T-helper 2 cell treated with Interferon-gamma antibody and Interleukin-4, amounts not matched to agents 100 ng/mL and 5 ng/mL, for 36 hours (primary cell): Measurements from ENCODE around the gene DEDD2. TPM values are rescaled to one million over a fixed set of nuclear protein-coding genes. Genes with fewer than 3 reads are reported as not detected.

ENCODE experiments used
- intact Hi-C: fragments of 100-400 bp; cut with micrococcal nuclease; formaldehyde crosslinking; loops from one replicate; pipeline ENCODE4 v1.15.1; 2023
- total RNA-seq: library from RNA; stranded (reverse); gene quantifications from 2 replicates; pipeline ENCODE4 v1.2.3, GENCODE V29; 2022

DEDD2 gene
- total RNA-seq, 1 donor from 2014 or later, result 40.3 TPM

DNA sequence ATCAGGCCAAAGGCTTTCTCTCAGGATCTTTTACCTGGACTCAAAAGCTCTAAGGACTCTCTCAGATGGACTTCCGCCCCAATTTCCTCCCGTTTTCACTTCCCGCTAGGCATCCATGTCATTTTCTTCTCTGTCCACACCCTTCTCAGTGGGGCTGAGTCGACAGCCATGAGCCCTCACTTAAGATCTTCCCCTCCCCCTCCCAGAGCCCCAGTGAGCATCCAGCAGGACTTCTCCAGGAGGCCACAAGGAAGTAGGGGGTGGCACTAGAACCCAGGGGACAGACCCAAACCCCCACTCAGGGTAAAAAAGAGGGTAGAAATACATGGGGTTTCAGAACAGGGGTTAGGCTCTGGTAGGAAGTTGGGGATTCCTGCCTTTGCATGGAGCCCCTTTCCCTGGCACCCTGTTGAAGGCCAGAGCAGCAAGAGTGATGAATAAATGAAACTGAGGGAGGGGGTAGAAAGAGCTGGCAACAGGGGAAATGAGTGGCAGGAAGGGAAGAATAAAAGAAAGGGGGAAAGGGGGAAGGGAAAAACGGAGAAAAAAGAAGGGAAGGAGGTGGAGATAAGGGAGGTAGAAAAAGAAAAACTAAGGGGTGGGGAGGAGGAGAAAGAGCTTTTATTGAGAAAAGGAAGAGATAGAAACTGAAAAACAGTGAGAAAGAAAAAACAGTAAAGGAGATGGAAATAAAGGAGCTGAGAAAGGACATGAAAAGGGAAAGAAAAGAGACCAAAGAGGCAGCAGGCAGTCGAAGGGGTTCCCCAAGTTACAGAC lies 42.3 kb downstream of the DEDD2 start:
- intact Hi-C loops, result loop anchor here (5.0 kb wide), 1 partner anchor 107 kb away; no protein-coding TSS in a partner anchor

DNA sequence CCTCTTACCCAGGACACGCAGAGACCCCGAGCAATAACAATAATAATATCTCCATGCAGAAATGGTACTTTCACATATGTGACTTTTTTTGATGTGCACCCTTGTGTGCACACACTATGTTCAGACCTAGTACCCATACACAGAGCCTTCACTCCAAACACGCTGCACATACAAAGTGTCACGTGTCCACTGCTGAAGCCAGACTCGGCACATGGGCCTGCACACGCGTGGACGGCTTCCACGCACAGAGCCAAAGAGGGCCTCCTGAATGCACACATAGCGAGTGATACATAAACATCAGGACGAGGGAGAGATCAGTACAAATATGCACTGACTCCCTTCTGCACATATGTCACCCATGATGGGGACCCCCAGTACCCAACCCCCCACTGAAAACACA lies 43.3 kb downstream of the DEDD2 start:
- intact Hi-C loops, result no loop called here

DNA sequence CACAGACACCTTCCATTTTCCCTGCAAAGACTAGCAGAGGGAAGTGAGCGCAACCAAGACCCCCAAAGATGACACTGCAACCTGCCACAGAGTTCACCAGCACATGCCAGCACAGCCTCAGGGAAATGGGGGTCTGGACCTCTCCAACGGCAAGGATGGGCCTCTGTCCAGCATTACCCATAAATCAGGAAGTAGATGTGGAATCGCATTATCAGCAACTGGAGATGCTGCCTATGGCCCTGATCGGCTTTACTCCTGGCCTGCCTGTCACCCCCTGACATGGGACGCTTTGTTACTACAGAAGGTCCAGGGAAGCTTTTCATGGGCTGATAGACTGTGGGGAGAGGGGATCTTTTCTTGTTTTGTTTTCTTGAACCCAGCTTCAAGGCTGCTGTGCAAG lies 43.8 kb downstream of the DEDD2 start:
- intact Hi-C loops, result no loop called here

- intact Hi-C loops, result no loop called here
Measured at GRCh38 chr19:42172261-42172660, 45.2 kb downstream of the DEDD2 start.

DNA sequence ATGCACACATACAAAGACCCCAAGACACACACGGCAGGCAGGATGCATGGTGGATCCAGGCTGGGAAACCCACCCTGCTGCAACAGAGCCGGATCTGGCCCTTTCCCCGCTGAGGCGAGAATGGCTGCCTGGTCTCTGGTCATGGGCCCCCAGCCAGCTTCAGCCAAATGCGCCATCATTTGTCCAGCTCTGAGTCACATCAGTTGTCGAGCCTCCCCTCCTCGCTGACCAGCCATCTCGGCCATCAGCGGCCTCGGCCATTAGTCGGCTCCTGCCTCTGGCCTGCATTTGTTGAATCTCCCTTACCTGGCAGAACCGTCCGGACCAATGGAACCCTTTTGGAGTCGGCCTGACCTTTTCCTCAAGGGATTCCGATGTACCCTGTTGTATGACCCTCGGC lies 46.8 kb downstream of the DEDD2 start:
- intact Hi-C loops, result no loop called here

GRCh38 chr19:42169486-42170413 lies 47.7 kb downstream of the DEDD2 start:
- intact Hi-C loops, result no loop called here

- intact Hi-C loops, result no loop called here
Measured at GRCh38 chr19:42168206-42168605, 49.3 kb downstream of the DEDD2 start.

DNA sequence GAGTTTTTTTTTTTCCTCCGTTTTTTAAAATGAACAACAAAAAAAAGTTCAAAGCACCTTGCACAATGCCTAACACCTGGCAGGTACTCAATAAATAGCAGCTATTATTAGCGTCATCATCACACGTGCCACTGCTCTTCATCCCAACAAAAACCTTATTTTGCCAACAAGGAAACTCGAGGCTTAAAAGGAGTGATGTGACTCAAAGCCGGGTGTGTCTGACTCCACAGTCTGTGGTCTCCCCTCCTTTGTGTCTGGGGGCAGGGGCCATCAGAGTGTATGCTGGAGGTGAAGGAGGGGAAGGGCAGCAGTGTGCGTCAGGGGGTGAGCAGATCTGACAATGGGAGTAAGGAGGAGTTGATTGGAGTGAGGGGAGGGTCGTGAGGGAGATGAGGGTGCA lies 51.2 kb downstream of the DEDD2 start:
- intact Hi-C loops, result no loop called here

DNA sequence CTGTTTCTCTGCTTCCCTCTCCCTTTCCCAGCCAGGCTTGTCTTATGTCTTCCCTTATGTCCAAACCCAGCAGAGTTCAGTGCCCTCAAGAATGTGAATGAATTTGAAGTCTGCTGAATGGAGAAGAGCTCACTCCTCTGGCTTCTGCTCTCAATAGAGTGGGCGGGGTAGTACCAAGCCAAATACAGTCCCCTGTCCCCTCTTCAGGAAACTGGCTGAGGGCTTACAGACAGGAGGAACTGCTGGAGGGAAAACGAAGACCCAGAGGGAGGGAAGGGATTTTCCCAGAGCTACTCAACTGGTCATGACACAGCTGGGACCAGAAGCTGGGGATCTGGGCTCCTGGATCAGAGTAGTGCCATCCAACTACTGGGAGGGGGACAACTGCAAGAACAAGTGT lies 52.3 kb downstream of the DEDD2 start:
- intact Hi-C loops, result no loop called here

- intact Hi-C loops, result no loop called here
Measured at GRCh38 chr19:42161616-42162263, 55.7 kb downstream of the DEDD2 start.

GRCh38 chr19:42159942-42160341 lies 57.5 kb downstream of the DEDD2 start:
- intact Hi-C loops, result no loop called here

DNA sequence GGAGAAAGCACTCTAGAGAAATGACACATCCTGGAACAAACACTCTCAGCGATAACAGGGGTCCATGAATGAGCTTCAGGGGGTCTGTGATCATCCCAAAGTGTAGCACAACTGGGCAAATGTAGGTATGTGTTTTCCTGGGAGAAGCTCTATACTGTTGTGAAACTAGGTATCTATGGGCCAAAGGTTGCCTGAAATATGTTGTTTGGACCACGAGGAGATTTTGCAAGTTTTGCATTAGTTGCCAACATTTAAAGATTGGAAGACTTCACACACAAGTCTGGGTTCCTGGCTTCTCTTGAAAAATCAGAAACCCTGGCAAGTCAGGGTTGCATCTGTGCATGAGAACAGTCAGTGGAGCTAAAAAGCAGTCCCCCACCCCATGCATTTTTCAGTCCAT lies 58.6 kb downstream of the DEDD2 start:
- intact Hi-C loops, result no loop called here

- intact Hi-C loops, result no loop called here
Measured at GRCh38 chr19:42156571-42156970, 60.9 kb downstream of the DEDD2 start.

DNA sequence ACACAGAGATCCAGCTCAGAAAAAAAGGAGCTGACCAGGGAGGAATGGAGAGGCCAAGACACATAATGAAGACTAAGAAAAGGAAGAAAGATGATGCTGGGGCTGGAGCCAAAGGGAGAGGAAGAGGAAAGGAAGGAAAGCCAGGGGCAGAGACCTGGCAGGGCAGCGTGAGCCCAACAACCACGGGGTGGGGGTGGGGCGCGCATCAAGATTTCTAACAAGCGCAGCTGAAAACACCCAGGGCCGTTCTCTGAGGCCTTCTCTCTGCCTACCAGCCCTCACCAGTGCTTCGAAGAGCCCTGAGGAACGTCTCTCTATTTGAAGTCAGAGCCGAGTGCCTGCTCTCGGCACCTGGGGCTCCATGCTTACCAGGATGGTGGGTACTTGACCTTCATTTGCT lies 61.7 kb downstream of the DEDD2 start:
- intact Hi-C loops, result no loop called here

DNA sequence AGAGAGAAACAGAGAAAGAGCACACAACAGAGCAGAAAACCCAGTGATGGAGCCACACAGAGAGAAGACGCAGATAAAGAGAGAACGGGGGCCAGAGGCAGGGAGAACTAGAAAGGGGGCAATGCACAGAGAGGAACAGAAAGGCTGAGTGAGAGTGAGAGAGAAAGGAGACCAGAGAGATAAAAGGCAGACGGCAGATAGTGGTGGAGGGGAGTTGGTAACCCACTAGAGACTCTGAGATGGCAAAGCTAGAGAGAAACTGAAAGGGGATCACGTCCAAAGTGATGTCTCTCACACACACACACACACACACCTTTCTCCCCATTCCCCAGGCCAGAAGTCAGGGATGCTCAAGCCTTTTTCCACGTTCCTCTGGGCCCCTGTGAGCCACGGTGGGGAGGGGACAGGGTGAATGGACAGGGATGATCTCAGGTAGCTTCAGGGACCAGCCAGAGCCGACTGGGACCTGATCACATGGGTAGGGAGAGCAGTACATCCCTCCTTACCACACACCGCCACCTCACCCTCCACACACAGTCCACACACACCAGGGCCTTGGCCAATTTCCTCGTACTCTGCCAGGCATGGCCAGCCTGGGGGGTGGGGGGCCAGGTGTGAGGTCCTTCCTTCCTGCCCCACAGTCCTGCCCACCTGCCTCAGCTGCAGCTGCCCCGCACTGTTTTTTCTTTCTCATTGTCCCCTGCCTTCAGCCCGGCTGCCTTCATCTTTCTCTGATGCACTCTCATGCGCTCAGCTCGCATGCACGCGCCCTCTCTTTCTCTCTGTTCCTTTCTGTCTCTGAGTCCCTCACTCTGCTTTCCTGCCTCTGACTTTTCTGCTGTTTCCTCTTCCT lies 62.8 kb downstream of the DEDD2 start:
- intact Hi-C loops, result no loop called here

DNA sequence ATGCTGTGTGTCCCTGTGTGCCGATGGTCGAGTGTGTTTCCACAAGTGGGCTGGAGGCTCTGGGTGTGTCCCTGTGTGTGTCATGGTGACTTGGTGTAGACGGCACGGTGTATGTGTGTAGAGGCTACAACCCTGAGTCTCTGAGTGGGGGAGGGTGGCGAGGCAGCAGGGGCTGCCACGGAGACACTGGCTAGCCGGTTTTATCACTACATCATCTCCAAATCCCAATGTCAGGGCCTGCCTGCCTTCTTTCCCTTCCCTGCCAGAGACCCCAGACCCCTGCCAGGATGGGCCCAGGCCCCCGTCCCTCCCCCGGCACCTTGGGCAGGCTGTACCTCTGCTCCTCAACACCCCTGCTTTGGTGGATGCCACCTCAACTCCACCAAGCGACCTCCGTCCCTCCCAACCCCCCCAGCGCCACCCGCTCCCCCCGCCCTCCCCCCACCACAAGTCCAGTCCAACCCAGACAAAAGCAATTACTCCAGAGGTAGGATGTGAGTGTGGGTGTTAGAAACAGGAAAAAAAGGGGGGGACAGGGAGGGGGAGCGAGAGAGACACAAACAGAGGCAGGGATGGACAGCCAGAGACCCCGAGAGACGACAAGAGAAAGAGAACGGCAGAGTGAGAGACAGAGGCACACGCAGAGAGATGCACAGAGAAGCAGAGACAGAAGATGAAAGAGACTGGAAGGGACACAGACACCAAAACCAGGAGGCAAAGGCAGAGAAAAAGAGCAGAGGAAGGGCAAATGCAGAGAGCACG lies 63.6 kb downstream of the DEDD2 start:
- intact Hi-C loops, result no loop called here

GRCh38 chr19:42152910-42153671 lies 64.4 kb downstream of the DEDD2 start:
- intact Hi-C loops, result no loop called here

DNA sequence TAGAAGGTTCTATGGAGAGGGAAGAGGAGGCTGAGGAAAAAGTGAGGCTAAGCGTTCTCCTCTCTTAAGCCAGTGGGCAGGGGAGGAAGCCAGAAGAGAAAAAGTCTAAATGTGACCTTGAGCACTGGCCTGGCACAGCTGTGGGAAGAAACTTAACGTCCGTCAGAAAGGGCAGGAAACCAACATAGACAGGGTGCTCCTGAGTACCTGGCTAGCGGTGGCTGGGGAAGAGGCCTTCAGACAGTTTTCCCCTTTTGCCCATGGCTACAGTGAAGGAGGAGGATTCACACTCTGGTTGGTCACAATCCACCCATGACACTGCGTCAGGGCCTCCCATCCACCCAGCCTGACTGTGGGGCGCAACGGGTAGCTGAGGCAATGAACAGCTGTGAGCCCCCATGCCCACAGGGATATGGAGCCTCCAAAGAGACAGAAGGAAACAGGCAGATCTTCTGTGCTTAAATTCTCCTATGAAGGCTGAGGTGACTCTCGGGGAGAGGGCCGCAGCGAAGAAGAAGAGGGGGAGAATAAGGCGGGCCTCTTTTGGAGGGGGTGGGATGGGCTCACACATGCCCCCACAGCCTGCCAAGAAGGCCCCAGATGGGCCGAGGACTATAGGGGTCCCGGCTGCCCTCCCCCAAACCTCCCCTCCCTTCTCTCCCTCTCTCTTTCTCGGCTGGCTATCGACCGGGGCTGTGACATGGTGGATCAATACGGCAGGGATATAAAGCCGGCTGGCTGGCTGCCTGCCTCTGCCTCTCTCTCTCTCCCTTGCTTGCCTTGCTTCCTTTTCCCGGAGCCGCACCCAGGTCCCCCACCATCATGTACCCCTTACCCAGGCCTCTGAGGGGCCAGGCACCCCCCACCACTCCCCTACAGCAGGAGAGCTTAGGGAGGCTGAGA lies 65.4 kb downstream of the DEDD2 start:
- intact Hi-C loops, result no loop called here
